Measurements from ENCODE around the gene DAB2IP.

DAB2IP gene

GRCh38 chr9:121720311-121721057, 69.0 kb downstream of the DAB2IP start:
- no peak overlapping the region for H3K4me3 ChIP-seq (ENCODE audit: low read depth, low read length)
- TF ChIP-seq, protein P1, sequence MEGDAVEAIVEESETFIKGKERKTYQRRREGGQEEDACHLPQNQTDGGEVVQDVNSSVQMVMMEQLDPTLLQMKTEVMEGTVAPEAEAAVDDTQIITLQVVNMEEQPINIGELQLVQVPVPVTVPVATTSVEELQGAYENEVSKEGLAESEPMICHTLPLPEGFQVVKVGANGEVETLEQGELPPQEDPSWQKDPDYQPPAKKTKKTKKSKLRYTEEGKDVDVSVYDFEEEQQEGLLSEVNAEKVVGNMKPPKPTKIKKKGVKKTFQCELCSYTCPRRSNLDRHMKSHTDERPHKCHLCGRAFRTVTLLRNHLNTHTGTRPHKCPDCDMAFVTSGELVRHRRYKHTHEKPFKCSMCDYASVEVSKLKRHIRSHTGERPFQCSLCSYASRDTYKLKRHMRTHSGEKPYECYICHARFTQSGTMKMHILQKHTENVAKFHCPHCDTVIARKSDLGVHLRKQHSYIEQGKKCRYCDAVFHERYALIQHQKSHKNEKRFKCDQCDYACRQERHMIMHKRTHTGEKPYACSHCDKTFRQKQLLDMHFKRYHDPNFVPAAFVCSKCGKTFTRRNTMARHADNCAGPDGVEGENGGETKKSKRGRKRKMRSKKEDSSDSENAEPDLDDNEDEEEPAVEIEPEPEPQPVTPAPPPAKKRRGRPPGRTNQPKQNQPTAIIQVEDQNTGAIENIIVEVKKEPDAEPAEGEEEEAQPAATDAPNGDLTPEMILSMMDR (IDR thresholded peaks at IDR 0.05; ENCODE audit: insufficient read depth, low read depth, low read length, missing control alignments) = no peak
- DNase-seq (ENCODE audit: low read depth) = no peak

GRCh38 chr9:121721058-121721350, 69.6 kb downstream of the DAB2IP start:
- TF ChIP-seq, protein P1 (IDR thresholded peaks at IDR 0.05; ENCODE audit: insufficient read depth, low read depth, low read length, missing control alignments) = no peak
- DNase-seq (ENCODE audit: low read depth) = no peak
- H3K4me3 ChIP-seq (ENCODE audit: low read depth, low read length) = no peak overlapping the region

DNA sequence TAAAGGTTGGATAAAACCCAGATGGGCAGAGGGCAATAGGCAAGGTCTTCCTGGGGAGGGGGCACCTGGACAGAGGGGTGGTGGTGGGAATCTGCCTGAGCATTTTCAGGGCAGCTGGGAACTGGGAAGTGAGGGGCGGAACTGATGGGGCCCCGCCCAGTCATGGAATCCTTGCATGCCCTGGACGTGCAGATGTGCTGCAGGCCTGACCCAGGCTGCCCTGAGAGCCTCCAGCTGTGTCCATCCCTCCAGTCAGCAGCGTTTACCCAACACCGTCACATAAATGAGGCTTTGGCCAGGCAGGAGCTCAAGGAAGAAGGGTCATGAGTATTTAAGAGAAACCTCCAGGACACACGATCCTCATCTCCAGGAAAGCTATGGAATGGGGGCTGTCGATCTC, 70.3 kb downstream of the DAB2IP start:
- TF ChIP-seq, protein P1 (IDR thresholded peaks at IDR 0.05; ENCODE audit: insufficient read depth, low read depth, low read length, missing control alignments) = no peak
- DNase-seq (ENCODE audit: low read depth) = no peak
- no peak overlapping the region for H3K4me3 ChIP-seq (ENCODE audit: low read depth, low read length)

DNA sequence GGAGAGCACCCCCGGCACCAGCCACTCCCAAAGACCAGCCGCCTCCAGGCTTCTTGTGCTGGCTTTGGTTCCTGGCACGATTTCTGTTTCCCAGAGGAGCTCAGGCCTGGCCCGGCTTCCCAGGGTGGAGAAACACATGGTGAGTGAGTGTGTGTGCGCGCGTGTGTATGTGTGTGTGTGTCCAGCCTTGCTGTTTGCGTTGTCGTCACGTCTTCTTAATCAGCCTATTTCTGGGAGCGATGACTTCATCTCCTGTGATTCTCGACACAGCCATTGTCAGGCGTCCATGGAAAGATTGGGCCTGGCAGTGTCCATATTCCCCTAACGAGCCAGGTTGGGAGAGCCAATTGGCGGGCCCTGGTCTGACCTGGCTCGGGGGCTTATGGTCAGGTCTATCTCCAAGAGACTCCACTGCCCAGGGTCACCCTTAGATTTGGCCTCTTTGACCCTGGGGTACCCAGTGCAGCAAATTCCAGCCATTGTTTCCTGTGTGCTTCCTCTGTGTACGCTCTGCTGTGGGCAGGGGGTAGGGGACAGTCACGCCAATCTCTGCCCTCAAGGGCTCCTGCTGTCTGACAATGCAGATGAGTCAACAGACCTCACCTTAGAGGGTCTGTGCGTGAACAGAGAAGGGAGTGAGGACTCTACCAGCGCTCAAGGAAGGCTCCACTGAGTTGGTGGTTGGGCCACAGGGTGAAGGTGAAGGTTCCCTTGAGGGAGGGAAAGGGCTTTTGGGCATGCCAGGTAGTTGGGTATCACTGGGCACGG, 73.8 kb downstream of the DAB2IP start:
- no peak for DNase-seq (ENCODE audit: low read depth)
- TF ChIP-seq, protein P1 (IDR thresholded peaks at IDR 0.05; ENCODE audit: insufficient read depth, low read depth, low read length, missing control alignments) = no peak
- no peak overlapping the region for H3K4me3 ChIP-seq (ENCODE audit: low read depth, low read length)

GRCh38 chr9:121727295-121728020, 76.0 kb downstream of the DAB2IP start:
- TF ChIP-seq, protein P1 (IDR thresholded peaks at IDR 0.05; ENCODE audit: insufficient read depth, low read depth, low read length, missing control alignments) = no peak
- H3K4me3 ChIP-seq (ENCODE audit: low read depth, low read length) = no peak overlapping the region
- no peak for DNase-seq (ENCODE audit: low read depth)

- H3K4me3 ChIP-seq (ENCODE audit: low read depth, low read length) = no peak overlapping the region
- DNase-seq (ENCODE audit: low read depth) = no peak
- TF ChIP-seq, protein P1 (IDR thresholded peaks at IDR 0.05; ENCODE audit: insufficient read depth, low read depth, low read length, missing control alignments) = no peak
These were observed 77.5 kb downstream of the DAB2IP start for GRCh38 chr9:121728916-121729315.
